ENCODE data around the gene SLC27A5. TPM values are rescaled to one million over a fixed set of nuclear protein-coding genes. Genes with fewer than 3 reads are reported as not detected.

The SLC27A5 gene
- total and polyA plus RNA-seq, 3 donors from 2014 or later, result 29.1 to 63.6 (median 37.8) TPM

GRCh38 chr19:58476498-58477015 lies 35.2 kb downstream of the SLC27A5 start:
- DNase-seq, result no peak
- H3K4me1 ChIP-seq, result peaks cover 16% of the 10 kb centered on the region
- H3K9me3 ChIP-seq, result no peaks in the 10 kb centered on the region
- WGBS, 2 donors, result 1 to 2% methylated on average over 23 to 27 of the region's 27 CpGs
- TF ChIP-seq, protein P1, sequence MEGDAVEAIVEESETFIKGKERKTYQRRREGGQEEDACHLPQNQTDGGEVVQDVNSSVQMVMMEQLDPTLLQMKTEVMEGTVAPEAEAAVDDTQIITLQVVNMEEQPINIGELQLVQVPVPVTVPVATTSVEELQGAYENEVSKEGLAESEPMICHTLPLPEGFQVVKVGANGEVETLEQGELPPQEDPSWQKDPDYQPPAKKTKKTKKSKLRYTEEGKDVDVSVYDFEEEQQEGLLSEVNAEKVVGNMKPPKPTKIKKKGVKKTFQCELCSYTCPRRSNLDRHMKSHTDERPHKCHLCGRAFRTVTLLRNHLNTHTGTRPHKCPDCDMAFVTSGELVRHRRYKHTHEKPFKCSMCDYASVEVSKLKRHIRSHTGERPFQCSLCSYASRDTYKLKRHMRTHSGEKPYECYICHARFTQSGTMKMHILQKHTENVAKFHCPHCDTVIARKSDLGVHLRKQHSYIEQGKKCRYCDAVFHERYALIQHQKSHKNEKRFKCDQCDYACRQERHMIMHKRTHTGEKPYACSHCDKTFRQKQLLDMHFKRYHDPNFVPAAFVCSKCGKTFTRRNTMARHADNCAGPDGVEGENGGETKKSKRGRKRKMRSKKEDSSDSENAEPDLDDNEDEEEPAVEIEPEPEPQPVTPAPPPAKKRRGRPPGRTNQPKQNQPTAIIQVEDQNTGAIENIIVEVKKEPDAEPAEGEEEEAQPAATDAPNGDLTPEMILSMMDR (IDR thresholded peaks at IDR 0.05), result no peak
- TF ChIP-seq POLR2A (IDR thresholded peaks at IDR 0.05), result no peak
- intact Hi-C loops (cut with DNase I; ENCODE audit: low total_unique reads), result no loop called here
- peak overlapping the region; percentile 66 to 68 for H3K4me3 ChIP-seq
- H3K36me3 ChIP-seq (ENCODE audit: low read depth, missing control alignments), result no peaks in the 10 kb centered on the region
- no peaks in the 10 kb centered on the region for H3K27me3 ChIP-seq
- H3K27ac ChIP-seq, result peak overlapping the region; percentile 73 to 93

- Histone ChIP-seq H3K27ac (peak within 1 kb of the TSS; percentile 73 to 93), H3K4me3 (peak within 1 kb of the TSS; percentile 66 to 68), H3K4me1 (peaks cover 16% of the 10 kb centered on the region), H3K27me3 (no peaks in the 10 kb centered on the region), H3K9me3 (no peaks in the 10 kb centered on the region), H3K36me3 (ENCODE audit: low read depth, missing control alignments) (no peaks in the 10 kb centered on the region)
- DNase-seq, result peak; percentile 99
- intact Hi-C loops (cut with DNase I; ENCODE audit: low total_unique reads), result no loop called here
- TF ChIP-seq POLR2A (IDR thresholded peaks at IDR 0.05), result no peak
- TF ChIP-seq, protein P1 (IDR thresholded peaks at IDR 0.05), result peak in 1 of 3 experiments; percentile 0
- WGBS, 2 donors, result 0 to 1% methylated on average over 10 to 63 of the region's 64 CpGs
Observed at GRCh38 chr19:58475714-58476497, 35.9 kb downstream of the SLC27A5 start, which contains the start of gene ZNF446. TSS of gene ZNF446 (plus strand) at chr19:58476352. CDS start at chr19:58477219, 867 bp downstream.

DNA sequence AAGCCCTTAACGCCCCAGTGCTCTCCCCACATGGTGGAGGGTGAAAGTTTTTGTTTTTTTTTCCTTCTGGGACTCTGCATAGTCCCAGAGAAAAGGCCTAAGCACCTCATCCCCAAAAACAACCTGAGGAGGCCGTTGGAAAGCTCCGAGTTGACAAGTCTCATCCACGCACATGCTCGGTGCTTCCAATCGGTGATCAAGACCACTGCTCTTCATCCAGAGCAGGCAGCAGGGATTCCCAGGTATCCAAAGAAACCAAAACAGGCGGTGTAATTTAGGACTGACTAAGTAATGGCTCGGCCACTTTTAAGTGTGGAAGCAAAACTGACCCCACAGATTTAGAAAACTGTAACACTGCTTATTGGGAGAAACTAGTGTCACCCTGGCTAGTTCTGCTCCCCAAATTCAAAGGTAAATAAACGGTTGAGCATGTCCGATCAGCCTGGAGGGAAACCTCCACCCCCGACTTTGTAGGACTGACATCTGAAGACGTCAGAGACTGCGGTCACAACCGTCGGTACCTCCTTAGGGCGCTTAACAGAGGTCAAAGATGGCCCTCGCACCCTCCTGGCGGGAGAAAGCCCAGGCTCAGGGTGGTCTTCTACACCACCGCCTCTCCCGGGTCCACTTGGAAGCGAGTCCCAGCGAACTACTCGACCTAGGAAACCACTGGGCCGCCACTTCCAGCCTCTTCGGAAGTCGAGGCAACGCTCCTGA lies 36.6 kb downstream of the SLC27A5 start:
- 20 to 25% methylated on average over 12 to 27 of the region's 27 CpGs for WGBS, 2 donors
- Histone ChIP-seq H3K4me1 (peaks cover 16% of the 10 kb centered on the region), H3K27me3 (no peaks in the 10 kb centered on the region), H3K36me3 (ENCODE audit: low read depth, missing control alignments) (no peaks in the 10 kb centered on the region), H3K27ac (peak overlapping the region; percentile 73 to 93), H3K4me3 (peak overlapping the region; percentile 66 to 68), H3K9me3 (no peaks in the 10 kb centered on the region)
- intact Hi-C loops (cut with DNase I; ENCODE audit: low total_unique reads), result no loop called here
- TF ChIP-seq POLR2A (IDR thresholded peaks at IDR 0.05), result no peak
- TF ChIP-seq, protein P1 (IDR thresholded peaks at IDR 0.05), result no peak
- no peak for DNase-seq

DNA sequence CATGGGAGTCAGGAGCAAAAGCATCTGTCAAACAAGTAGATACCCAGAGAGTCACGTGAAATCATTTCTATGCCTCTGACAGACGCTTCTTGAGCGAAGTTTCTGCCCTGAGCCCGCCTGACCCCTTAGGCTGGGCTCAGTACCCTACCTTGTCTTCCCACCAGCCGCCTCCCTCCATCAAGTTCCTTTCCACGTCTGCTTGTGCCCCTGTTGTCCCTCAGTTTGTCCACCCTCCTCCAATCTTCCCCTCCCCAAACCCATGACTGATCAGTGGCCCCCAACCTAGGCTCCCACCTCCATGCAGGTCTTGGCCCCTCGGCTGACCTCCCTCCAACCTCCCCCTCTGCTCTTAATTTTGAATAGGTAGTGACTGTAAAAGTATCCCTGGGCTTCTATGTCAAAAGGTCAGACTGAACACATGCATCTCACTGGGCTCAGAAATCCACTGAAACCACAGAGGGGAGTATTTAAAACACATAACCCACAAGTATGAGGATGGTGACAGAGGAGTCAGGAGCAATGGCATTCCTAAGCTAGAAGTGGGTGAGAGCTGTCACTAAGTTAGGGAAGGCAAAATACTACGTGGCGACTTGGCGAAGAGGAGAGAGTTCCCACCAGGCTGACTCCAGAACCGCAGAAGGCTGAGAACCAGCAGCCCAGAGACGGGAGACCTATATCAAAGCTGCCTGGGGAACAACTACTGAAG lies 37.3 kb downstream of the SLC27A5 start:
- H3K27me3 ChIP-seq, result no peaks in the 10 kb centered on the region
- WGBS, 2 donors, result 80 to 84% methylated on average over 12 of the region's 12 CpGs
- DNase-seq, result no peak
- H3K9me3 ChIP-seq, result no peaks in the 10 kb centered on the region
- peaks cover 16% of the 10 kb centered on the region for H3K4me1 ChIP-seq
- no peak overlapping the region for H3K4me3 ChIP-seq
- no peak overlapping the region for H3K27ac ChIP-seq
- intact Hi-C loops (cut with DNase I; ENCODE audit: low total_unique reads), result no loop called here
- TF ChIP-seq POLR2A (IDR thresholded peaks at IDR 0.05), result no peak
- H3K36me3 ChIP-seq (ENCODE audit: low read depth, missing control alignments), result no peaks in the 10 kb centered on the region

DNA sequence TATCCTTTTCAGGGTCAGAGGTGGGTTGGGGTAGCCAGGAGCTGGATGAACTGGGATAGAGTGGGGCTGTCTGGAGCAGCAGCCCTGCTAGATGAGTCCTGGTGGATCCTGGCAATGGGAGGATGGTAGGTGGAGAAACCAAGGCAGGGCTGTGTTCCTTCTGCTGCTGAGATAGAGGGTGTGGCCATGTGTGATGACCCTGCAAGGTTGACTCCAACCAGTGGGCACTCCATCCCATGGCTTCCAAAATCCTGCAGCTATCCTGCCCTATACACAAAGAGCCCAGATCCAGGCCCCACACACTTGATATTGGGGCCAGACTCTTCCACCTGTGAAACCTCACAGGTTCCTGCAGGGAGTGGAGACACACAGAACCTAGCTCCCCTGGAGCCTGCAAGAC lies 38.0 kb downstream of the SLC27A5 start:
- intact Hi-C loops (cut with DNase I; ENCODE audit: low total_unique reads), result no loop called here
- no peaks in the 10 kb centered on the region for H3K27me3 ChIP-seq
- TF ChIP-seq, protein P1 (IDR thresholded peaks at IDR 0.05), result no peak
- no peak for TF ChIP-seq POLR2A (IDR thresholded peaks at IDR 0.05)
- H3K4me3 ChIP-seq, result no peak overlapping the region
- H3K27ac ChIP-seq, result no peak overlapping the region
- H3K36me3 ChIP-seq (ENCODE audit: low read depth, missing control alignments), result no peaks in the 10 kb centered on the region
- H3K9me3 ChIP-seq, result no peaks in the 10 kb centered on the region
- peaks cover 16% of the 10 kb centered on the region for H3K4me1 ChIP-seq
- no peak for DNase-seq

Data from testis (tissue), 3 donors.